Right forelimb (tissue), 1 donor: ENCODE data around the gene POP4.
"Not testable (repeated sequence)": the region's sequence is repeated elsewhere in the genome, so short reads cannot be mapped to it uniquely, and the experiment has no call there.

Experiments used
- DNase-seq: peaks from one replicate; pipeline ENCODE4 v3.0.0-alpha.2; 2018

The POP4 gene

DNA sequence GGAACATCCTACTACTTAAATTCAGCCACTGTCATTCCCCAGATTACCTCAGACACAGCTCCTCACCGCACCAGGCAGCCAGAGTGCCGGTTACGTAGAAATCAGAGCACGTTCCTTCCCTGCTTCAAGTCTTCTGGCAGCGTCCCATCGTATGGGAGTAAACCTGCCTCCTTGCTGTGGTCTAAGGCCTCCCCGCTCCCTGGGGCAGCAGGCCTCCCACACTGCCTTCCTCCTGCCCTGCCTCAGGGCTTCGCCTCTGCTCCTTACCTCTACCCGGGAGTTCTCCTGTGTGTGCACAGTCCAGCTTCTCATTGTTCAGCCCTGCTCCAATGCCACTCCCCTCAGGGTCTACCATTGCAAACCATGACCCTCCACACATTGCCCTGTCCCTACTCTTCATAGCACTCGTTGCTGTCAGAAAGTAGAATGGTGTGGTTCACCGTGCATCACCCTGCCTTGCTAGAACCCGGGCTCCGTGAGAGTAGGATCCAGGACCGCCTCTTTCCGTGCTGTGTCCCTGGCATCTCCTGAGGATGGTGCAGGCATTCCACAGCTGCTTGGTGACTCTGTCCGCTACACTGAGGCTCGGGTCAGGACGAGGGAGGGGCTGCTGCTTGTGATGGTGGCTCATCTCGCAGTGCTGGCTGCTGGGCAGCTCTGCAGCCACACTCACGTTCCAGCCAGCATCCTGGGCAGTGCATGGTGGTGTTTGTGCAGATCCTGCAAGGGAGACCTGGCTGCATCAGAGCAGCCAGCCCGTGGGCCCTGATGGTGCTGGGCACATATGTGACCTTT, 6.9 kb downstream of the POP4 start:
- no peak for DNase-seq

DNA sequence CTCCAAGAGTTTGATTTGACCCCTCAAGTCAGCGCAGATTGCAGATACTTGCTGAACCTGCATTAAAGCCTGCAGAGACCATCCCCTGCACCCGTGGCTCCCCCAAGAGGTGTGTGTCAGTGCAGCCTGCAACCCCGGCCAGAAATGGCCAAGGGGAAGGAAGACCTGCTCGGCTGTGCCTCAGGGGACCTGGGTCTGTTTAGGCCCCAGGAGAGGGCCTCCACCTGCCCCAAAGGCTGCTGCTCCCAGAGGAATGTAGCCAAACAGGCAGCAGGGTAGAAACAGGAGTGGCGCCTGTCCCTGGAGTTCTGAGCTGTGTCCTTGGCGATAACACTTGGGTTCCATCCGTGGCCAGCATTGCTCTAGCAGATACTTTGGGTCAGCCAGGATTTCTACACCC, 8.0 kb downstream of the POP4 start:
- no peak for DNase-seq

DNA sequence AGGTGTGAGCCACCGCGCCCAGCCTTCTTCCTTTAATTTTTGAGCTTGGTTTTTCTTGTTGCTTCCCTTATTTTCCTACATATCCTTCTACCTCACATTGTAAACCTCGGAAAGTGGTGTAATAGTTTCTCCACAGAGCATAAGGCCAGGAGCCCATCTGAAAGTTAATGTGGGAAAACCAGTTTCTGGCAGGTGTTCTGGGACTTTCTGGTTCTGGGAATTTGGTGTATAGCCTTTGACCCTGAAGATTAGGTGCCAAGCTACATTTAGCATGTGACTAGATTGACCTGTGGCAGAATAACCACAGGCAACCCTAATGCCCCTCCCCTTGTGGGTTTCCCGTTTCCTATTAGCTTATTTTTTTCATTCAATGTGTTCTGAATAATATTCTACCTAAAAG, 8.7 kb downstream of the POP4 start:
- DNase-seq: no peak

DNA sequence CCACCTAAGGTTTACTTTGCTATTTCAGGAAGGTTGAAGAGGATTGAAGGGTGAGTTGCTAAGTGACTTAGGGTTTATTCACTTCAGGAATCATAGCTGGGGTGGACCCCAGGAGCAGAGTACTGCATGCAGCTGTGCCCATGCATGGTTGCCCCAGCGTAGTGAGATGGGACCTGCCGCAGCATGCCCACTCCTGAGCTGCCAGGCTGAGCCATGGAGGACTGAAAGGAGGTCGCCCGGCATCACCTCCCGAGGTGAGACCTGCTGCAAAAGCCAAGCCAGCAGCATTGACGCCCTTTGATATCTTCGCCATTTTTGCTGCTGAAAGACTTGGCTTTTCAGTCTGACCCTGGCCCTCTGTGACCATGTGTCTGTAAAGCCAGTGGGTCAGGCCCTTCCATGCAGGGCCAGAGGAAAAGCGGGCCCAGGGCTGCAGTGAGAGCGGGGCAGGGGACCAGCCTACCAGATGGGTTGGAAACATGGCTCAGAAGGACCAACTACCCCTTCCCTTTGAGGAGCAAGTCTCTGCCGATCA, 9.9 kb downstream of the POP4 start:
- no peak for DNase-seq

DNA sequence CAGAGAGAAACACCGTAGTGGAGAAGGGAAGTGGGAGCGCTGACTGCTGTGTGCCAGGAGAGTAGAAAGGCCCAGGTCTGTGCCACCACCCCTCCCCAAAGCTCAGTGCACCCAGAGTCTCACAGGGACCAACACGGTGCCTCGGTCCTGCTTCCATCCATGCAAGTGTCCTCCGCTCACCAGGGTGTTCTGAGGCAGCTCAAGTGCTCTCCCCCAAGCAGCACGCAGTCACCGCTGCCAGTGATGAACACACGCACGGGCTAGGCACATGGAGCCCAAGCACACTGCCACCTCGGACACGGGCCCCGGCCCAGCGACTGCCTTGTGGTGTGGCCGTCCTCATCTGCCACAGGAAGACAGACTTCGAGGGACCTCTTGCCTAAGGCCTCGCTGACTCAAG, 10.5 kb downstream of the POP4 start:
- DNase-seq: no peak

DNA sequence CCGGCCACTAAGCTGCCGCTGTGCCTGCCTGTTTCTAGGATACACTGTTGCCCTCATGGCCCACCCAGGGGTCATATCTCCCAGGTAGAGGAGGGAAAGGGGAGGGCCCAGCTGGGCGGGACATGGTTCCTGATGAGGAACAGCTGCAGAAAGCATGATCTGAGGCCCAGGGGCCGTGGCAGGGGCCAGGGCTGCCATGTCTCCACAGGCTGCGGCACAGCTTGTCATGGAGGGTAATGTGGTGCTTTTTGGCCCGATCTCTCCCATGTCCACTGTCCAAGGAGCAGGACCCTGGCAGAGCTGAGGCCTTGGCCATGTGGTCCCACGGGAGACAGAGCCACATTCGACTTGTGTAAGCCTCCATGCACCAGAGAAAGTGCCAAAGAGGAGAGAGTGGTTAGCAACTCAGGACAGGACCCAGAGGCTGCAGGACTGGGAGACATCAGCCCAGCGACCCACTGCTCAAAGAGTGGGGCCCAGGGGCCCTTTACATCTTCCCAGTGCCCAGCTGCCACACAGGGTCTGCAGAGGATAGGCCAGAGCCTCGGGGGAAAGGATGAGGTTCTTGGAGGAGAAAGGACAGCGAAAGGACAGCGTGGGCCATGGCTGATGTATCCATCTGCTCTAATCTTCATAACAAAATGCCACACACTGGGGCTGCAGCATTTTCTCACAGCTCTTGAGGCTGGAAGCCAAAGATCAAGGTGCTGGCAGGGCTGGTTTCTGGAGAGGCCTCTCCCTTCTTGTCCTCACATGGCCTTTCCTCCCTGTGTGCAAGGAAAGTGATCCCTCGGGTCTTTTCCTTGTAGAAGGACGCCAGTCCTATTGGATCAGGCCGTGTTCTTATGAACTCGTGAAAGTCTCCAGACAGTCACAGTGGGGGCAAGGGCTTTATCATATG, 11.5 kb downstream of the POP4 start:
- DNase-seq: no peak

DNA sequence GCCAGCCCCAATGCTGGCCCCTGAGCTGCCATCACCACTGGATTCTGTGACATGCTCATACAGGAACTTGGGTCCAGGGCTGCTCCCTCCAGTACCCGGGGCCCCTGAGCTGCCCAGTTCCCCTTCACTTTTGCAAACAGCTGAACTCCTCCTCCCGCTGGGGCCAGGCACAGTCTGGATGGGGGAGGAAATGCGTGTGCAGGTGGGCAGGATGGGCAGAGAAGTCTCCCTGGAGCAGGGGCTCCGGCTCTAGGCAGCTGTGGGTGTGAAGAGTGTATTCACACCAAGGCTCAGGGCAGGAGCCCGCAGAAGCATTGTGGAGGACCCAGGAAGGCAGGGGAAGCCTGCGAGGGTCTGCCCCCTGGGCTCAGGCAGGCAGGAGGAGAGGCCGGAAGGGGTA, 12.4 kb downstream of the POP4 start:
- no peak for DNase-seq

DNA sequence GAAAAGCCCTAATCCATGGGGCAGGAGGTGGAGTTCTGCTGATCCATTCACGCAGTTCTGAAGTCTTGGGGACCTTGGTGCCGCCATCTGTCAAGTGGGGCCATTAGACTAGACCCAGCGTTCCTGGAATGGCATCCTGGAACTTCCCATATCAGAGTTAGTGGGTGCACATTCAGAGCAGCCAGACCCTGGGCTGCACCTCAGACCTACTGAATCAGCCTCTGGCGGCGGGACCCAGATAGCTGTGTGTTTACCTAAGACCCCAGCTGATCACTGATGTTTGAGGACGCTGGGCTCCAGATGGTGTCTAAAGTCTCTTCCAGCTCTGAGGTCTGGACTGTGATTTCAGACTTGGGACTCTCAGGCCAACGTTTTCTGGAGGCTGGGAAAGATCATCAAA, 12.8 kb downstream of the POP4 start:
- DNase-seq: no peak

DNA sequence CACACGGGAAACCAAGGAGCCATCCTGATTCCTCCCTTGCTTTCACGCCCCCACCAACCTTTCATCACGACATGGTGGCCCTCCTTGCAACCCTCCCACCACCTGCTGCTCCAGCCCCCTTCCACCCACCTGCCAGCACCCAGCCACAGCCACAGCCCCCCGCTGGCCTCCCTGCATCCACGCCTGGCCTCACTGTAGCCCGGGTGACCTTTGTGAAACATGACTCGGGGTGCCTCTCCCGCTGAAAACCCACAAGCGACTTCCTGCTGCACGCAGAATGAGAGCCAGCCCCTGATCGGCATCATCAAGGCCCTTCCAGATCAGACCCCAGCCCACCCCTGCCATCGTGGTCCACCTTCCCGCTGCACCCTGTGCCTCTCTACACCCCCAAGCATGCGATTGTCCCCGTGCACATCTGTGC, 14.9 kb downstream of the POP4 start:
- DNase-seq: no peak

DNA sequence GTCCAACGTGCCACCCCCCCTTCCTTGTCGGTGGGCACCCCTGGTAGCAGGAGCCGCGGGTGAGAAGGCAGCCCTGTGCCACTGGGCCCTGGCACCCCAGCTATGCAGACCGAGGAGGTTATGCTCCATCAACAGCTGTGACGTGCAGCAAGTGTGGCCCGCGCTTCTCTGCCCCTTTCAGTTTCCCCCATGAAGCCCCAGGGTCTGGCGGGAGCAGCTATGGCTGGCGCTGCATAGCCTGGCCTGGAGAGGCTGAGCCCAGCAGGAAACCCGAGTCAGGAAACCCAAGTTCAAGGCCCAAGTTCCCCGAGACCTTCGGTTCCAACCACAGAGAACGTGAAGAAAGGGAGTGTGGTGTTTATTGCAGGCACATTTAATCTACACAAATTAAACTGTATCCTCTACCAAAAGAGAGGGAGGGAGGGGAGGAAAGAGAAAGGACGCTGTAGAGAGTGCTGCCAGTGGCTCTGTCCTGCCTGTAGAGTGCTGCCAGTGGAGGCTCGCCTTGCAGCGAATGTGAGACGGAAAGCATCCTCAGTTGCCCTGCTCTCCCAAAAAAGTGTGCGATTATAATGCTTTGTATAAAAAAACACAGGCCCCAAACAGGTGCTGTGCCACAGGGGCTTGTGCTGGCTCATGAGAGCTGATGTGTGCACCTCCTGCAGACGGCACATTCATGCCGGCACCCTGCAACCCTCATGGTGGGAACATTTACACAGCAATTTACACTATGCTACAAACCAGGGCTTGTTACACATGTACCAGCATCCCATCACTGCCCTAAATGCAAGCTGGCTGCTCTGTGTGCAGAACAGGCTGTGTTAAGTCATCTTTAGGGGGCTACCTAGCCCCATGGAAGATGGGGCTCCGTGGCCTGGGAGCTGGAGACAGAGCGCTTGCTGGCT, 16.3 kb downstream of the POP4 start:
- no peak for DNase-seq

DNA sequence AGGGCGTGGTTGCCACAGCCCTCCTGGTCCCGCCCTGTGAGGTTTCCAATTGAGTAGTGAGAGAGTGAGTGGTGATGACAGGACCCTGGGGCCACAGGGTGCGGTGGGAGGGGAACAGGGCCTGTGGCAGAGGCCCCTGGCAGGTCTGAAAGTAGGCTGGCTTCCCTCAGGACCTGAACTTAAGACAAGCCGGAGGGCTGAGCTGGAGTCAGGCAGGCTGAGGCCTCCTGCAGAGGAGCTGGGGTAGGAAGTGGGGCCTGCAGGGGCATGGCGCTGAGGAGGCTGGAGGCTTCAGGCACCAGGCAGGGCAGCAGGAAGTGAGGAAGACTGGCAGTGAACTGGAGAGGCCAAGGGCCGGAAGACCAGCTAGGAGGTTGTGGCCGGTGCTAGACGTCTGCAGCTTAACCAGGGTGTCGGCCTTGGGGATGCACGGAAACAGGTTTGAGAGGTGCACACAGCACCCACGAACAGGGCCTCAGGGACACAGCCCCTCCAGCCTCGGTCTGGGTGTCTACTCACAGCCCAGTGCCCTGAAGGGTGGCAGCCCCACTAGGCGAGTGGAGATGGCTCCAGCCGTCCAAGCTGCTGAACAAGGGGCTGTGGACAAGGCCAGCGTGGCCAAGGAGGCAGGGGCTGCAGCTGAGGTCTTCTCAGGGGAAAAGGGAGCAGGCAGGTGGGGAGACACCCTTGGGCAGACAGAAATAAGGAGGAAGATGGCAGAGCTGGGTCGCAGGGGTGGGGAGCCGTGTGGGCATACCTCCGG, 17.8 kb downstream of the POP4 start:
- DNase-seq: no peak

DNA sequence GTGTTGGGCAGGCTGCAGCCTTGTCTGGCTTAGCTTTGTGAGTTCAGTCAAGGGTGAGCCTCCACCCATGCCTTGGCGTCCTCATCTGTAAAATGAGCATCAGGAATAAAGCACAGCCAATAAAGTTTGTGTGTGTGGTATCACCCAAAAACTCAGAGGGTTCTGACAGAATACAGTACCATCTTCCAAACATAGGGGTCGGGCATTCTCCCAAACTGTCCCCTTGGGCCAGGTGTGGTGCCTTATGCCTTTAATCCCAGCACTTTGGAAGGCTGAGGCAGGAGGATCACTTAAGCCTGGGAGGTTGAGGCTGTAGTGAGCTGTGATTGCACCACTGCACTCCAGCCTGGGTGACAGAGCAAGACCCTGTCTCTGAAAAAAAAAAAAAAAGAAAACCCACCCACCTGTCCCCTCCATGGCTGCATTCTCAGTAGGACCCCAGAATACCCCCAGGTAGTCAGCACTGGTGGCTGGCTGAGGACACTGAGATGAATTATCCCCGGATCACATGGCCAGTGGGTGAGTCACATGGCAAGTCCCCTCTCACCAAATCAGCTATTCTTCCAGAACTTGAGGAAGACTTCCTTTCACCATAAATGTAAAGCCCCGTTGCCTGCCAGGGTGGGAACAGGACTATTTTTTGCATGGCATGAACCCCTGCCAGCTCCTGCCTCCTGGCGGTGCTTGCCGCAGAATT, 18.6 kb downstream of the POP4 start:
- DNase-seq: no peak

DNA sequence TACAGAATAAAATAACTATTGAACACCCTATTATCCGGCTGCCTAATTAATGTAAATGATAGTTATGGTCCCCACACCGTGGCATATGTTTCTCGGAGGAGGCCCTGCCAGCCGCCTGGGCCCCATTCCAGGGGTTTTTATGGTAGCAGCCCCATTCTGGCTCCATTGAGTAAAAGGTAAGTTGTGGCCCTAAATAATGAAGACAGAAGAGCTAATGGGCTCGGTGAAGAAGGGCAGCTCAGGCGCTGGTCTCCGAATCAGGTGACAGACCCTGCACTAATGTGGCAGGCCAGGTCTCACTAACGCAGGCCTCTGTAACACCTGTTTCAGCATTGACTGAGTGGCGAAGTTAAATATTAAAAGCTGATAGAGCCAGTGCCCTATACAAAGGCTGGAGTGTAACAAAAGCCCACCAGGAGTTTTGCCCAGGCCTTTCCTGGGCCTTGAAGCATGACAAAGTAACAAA, 19.1 kb downstream of the POP4 start:
- DNase-seq: no peak

DNA sequence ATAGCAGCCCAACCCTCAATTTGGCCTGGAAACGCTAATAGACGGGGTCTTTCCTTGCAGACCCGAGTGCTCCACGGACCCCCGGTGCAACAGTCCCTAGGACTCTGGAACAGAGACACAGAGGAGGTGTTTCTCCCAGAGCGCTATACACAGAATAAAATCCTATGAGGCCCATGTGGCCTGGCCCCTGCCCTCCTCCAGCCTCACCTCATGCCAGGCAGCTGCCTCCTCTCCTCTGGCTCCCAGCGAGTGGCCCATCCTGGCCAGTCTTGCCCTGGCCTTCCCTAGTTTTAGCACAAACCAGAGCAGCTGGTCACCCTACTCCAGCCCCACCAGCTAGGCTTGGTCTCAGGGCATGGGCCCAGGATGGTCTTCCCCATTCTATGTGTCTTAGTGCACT, 20.3 kb downstream of the POP4 start:
- no peak for DNase-seq

DNA sequence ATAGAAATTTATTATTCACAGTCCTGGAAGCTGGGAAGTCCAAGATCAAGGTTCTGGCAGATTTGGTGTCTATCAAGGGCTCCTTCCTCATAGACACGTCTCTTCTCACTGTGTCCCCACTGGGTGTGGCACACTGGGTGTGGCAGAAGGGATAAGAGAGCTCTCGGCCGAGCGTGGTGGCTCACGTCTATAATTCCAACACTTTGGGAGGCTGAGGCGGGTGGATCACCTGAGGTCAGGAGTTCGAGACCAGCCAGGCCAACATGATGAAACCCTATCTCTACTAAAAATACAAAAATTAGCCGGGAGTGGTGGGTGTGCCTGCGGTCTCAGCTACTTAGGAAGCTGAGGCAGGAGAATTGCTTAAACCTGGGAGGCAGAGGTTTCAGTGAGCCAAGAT, 20.7 kb downstream of the POP4 start:
- not testable (repeated sequence) for DNase-seq

DNA sequence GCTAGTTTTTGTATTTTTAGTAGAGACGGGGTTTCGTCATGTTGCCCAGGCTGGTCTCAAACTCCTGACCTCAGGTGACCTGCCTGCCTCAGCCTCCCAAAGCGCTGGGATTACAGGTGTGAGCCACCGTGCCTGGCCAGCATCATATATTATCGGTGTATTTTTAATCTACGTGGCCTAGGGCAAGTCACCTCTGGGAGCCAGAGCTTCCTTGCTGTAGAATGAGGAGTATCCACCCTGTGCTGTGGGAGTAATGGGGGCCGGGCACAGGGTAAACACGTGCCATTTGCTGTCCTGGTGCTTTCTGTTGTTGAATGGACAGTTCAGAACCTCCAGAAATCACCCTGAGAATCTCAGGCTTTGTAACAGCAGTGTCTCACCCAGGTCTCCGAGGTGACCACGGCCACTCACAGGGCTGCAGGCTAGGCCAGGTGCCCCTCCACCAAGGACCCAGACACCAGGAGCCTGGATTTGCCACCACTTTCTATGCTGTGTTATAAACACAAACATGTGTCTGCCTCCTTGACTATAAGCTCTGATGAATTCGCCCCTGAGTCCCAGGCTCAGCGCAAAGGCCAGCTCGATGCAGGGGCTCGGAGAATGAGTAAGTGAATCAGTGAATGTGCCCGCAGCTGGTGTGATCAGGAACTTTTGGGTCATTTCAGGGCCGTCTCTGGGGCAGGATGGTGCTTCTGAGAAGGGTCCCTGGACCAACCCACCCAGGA, 22.7 kb downstream of the POP4 start:
- no peak for DNase-seq

DNA sequence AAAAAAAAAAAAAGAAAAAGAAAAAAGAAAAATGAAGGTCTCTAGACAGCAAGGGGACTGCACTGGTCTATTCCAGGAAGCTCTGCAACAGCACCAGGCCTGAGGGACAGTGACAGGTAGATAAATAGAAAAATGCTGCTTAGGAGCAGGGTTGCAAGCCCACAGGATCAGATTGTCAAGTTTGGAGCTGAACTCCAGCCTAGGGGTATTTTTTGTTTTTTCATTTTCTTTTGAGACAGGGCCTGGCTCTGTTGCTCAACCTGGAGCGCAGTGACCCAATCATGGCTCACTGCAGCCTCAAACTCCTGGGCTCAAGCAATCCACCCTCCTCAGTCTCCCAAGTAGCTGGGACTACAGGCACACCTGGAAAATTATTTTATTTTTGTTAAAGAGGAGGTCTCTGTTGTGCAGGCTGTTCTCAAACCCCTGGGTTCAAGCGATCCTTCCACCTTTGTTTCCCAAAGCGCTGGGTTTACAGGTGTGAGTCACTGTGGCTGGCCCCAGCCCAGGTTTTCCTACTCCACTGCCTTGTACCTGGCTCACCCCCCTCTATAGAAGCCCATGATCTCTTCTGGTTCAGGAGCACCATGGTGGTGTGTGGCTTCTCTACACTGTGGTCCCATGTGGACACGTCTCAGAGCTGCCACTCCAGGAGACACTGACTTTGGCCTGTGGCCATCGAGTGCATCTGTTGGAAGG, 23.9 kb downstream of the POP4 start:
- no peak for DNase-seq

DNA sequence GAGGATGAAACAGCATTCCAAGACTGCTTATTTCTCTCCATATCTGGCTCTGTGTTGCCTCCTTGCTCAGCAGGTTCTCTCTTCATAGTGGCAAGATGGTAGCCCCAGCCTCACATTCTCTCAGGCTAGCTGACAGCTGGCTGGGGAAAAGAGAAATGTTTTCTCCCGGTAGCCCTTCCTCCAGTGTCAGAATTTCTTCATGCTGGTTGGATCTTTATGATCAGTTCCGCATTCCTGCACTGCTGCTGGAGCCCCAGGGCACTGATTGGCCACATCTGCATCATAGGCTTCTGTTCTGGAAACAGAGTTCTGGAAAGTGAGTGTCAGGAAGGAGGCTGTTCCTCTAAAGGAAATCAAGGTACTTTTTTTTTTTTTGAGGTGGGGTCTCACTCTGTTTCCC, 24.6 kb downstream of the POP4 start:
- DNase-seq: no peak

DNA sequence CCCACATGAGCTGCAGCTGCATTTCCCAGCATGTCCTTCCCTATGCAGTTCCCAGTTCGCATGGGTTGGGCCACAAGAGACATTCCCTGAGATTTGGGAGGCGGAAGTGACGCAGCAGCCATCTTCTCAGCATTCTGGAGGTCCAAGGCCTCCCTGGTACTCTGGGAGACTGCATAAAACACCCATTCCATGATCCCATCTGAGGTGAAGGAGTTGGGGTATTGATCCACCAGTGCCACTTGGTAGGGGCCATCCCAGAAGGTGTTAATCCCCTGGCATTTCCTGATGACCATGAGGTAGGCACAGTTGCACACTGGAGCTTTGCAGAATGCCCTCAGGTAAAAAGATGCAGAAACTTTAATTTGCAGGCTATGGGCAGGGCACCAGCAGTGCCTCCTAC, 25.4 kb downstream of the POP4 start:
- DNase-seq: no peak

DNA sequence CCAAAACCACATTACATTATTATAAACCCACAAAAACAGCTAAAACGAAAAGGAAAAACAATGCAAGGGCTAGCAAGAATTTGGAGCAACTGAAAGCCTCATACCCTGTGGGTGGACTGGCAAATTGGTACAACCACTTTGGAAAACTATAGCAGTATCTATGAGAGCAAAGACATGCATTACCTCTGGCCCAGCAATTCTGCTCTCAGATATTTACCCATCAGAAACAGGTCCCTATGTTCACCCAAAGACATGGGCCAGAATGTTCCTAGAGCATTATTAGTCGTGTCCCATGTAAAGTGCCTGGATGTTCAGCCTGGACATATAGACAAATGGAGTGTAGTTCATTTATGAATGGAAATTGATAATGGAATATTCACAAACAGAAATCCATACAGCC, 27.9 kb downstream of the POP4 start:
- DNase-seq: no peak
